GM18909 (cell line): ENCODE results near the gene NFYC.

ENCODE experiments used
- ATAC-seq: cut with Tn5 transposase; IDR thresholded peaks from one replicate; pipeline ENCODE4 v1.9.1; 2021; ENCODE audit warnings: mild to moderate bottlenecking; ENCODE audit not compliant: unreplicated experiment, poor library complexity

NFYC gene

DNA sequence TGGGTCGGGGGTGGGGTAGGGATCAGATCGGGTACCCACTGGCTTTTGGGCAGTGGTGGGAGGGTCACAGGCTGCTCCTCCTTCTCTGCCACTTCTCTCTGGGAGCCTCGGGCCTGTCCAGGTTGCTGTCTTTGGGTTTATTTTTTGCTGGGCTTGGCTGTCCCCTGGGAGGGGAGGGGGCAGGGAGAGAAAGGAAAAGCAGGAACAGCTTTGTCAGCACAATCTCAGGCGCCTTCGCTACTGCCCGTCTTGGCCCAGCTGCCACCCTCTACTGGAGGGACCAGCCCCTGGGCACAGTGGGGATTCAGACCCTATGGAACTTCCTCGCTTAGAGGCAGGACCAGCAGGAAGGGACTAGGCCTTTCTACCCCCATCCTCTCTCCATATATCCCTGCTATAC lies 100.5 kb downstream of the NFYC start:
- ATAC-seq = no peak

DNA sequence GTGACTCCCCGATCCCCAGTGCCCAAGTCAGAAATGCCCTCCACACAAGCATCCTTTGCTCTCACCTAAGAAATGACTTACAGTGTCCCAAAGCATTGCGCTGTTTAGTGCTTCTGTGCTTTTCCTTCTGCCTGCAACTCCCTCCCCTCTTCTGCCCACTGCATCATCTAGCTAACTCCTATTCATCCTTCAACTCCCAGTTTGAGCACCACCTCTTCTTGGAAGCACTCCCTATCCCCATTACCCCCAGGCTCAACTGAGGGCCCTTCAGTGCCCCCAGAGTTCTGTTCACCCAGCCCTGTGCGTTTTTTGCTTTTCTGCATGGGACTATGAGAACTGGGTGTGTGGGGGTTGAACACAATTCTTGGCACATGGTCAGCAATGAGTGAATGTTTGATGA lies 102.1 kb downstream of the NFYC start:
- ATAC-seq = no peak

DNA sequence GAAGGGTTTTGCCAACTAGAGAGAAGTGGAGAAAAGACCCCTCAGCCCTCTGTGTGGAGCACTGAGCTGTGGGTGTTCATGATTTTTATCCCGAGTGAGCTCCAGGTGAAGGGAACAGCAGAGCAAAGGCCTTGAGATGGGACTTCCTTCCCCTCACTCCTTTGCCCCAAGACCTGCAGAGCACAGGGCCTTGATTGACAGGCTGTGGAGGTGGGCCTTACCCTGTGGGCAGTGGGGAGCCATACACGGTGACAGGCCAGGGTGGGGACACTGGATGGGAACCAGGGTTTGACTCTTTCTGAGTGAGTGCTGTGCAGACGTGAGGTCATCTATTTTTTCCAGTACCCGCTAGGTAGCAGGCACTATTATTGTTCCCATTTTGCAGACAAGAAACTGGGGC lies 102.5 kb downstream of the NFYC start:
- no peak for ATAC-seq

DNA sequence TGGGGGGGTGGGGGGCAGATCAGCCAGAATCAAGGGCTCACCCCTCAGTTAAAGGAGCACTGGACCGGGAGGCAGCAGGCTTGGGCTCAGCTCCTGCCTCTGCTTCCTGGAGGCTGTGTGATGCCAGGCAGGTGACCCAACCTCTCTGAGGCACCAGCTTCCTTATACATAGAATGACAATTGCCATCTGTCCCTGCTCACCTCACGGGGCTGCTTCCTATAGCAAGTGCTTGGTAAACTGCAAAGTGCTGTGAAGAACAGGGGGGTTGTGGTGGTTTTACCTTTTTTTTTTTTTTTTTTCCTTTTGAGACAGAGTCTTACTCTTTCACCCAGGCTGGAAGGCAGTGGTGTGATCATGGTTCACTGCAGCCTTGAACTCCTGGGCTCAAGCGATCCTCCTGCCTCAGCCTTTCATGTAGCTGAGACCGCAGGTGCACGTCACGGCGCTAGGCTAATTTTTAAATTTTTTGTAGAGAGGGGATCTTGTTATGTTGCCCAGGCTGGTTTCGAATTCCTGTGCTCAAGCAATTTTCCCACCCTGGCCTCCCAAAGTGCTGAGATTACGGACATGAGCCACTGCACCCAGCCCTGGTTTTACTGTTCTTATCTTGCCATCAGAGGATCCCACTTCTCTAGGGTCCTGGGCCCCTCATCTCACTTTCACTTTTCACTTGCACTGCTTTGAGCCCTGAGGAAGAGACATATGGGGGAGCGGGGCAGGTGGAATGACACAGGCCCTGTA lies 103.6 kb downstream of the NFYC start:
- ATAC-seq = no peak

DNA sequence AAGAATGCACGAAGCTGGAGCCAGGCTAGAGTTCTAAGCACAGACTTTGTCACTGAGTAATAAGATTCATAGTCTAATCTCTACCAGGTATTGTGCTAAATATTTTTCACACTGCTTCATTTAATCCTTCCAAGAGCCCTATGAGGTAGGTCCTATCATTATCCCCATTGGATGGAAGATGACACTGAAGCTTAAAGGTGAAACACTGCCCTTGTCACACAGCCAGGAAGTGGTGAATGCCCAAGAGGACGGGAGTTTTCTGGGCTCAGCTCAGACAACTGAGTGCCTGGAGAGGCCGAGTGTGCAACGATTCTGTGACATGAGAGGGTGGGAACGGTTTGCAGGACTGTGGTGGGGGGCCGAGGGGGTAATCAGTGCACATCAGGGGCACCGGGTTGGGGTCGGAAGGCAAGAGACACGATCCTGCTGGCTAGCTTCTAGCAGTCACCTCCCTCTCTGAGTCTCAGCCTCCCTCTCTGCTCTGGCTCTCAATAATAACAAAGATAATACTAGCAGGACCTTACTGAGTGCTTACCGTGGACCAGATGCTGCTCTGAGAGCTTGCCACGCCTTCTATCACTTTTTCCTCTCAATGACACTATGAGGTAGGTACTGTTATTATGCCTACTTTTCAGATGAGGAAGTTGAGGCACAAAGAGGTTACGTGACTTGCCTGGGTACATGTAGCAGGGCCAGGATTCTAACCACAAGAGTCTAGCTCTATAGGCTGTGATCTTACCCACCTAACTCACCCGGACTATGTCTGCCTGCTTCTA lies 104.5 kb downstream of the NFYC start:
- ATAC-seq = no peak

DNA sequence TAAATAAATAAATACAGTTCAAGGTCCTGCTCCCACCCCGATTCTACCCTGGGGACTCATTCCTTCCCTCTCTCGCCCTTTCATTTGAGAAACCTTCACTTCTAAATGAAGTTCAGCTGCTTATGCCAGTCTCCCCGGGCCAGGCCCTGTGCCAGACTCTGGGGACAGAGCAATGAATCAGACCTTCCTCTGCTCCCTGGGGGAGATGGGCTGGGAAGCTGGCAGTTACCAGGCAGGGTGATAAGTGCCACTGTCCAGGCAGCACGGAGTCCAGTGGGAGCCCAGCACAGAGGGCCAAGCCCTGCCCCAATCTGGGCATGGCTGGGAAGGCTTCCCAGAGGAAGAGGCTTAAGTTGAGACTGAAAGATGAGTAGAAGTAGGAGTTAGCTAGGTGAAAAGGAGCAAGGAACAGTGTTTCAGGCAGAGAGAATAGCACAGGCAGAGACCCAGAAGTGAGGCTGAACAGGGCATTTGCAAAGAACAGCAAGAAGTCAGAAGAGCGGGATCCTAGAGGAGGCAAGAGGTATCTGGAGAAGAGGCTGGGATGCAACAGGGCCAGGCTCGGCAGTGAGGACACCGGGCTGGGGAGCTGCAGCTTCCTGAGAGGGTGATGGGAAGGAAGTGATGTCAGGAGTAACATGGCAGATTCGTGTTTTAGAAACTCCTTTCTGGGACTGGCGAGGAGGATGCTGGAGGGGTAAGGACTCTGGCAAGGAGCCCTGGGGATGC lies 105.6 kb downstream of the NFYC start:
- ATAC-seq = no peak

DNA sequence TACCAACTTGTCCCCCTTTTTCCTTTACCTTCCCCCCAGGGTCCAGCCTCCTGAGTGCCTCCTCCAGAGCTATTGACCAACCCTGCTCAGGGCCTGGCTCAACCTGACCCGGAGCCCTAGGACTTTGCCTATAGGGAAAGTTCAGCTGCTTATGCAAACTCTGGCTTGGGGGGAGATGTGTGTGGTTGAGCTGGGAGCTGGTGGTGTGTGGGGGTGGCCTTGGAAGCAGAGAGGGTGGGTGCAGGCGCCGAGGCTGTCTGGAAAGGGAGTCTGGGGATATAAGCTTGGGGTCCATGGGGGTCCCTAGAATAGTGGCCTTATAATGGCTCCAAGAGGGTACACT lies 106.1 kb downstream of the NFYC start:
- ATAC-seq = no peak

DNA sequence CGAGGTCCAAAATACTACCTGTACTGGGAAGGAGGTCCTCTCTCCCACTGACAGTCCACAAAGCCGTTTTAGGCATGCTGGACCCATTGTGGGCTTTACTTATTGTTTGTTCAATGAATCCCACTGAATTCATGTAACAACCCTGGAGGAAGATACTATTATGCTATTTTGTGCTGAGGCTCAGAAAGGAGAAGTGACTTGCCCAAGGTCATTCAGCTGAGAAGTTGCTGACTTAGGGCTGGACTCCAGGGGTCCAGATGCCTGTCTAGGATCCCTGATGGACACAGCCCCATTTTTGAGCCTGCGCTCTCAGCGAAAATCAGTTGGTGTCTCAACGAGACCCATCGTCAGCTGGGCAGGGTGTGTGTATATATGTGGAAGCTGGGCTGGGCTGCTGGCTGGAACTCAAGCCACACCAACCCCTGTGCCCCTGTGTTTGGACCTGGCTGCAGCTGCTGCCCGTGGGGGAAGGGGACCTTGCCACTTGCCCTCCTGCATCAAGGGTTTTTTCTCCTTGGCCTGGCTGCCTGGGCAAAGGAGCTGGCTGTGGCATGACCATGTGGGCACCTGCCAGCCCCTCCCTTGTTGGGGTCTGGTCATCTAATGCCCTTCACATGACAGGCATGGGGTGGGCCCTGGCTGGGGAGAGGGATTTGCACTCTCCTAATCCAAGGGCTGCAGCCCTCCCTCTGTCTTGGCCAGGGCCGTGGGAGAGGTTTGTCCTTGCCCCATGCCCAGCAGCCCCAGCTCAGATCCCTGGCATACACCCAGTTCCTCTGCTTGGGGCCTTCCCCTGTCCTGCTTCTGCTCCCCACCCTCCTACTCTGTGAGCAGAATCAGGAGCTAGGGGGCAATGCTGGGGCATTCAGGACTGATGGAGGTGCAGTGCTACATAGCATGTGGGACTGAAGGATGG lies 107.1 kb downstream of the NFYC start:
- no peak for ATAC-seq

DNA sequence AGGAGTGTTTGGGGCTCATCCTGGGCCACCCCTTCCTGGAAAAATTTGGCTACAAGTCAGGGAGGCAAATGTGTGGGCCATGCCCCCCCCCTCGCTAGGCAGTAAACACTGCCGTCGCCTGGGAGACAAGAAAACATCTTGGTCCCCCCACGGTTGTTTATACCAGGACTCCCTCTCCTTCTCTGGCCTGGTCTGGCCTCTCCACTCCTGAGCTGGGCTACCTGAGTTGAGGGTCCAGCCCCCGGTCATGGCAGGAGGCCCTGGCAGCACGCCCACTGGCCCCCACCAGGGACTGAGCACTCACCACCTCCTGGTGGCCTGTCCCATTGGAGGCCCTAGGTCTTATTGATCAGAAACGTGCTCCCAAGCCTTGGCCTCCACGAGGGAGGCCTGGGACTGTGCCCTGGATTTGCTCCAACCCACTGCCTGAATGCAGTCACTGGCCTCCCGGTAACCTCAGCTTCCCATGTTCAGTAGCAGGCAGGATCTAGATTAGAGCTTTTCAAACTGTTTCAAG lies 107.9 kb downstream of the NFYC start:
- ATAC-seq = no peak

DNA sequence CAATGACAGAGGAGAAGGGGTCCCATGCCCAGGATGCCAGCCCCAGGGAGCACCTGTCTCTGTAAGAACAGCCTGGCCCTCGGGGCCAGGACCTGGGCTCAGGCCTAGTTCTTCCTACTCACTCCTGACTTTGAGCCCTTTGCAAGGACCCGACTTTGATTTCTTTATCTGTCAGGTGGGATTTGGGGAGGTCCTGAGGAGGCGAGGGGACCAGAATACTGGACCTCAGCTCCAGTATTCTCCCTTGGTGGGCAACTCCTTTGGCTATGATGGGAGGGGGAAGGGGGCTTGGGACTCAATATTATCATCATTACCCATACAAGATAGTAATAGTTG lies 110.2 kb downstream of the NFYC start:
- no peak for ATAC-seq

DNA sequence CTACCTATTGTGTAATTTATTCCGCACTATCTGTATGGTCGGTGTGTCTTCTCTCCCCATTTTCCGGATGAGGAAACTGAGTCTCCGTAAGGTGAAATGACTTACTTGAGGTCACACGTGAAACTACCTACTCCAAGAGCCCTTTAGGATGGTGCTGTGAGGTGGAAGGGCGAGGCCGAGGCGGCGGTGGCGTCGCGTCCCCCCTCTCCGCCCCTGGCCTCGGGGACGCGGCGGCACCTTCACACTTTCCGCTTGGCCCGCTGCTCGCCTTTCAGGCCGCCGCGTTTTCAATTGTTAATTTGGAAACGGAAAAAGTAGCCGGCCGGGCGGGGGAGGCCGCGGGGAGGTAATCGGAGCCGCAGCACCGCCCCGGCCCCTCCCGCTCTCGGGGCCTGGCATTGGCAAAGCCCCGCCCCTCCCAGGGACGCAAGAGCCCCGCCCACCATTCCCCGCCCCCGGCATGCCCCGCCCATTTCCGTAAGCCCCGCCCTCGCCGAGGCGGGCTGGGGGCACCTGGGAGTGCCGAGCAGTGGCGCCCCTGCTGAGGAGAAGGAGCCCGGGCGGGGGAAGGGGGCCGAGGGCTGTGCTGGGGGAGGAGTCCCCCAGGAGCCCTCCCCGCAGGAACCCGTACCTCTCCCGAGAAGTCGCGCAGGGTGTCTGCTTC lies 110.7 kb downstream of the NFYC start:
- no peak for ATAC-seq

DNA sequence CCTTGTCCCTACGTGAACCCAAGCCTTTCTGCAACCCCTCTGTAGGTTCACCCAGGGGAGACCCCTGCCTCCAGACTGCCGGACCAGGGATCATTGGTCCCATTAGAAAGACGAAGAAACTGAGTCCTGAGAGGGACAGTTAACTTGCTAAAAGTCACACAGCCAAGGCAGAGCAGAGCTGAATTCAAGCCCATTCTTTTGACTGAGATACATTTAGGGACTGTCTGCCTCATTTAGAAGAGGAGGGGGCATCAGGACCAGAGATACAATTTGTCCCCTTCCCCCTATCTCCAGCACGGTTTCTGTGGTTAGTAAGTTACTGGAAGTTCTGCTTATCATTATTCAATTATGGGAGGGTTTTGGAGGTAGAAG lies 111.2 kb downstream of the NFYC start:
- no peak for ATAC-seq

DNA sequence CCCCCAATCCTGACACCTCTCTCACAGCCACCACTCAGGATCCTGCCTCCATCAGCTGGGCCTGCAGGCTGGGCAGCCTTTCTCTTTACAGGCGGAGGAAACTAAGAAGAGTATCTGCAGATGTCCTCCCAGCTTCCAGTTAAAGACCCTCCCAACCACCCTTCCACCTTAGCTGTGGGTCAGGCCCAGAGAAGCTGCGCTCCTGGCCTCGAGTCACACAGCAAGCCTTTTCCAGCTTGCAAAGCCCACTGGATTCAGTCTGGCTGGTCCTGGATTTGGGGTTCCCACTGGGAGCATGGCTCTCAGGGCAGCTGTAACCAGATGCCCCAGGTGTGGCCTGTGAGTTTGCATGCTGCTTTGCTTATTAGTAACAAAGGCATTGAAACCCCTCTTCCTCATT lies 111.9 kb downstream of the NFYC start:
- no peak for ATAC-seq

DNA sequence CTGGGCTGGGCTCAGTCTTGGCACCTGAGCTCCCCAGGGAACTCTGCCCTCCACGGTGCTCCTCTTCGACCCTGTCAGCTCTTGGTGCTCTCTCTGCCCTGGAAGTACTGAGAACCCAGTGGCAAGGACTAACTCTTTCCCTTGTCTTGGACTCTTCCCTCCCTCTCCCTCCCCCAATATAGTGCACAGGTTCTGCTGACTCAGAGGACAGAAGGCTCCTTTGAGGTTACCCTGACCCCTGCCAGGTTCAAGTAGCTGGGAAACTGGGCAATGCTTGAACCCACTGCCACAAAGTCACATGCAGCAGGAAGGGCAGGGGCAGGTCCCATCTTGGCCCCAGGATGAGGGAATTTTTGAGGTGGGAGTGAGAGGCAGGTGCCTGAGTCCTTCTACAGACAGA lies 112.4 kb downstream of the NFYC start:
- no peak for ATAC-seq

DNA sequence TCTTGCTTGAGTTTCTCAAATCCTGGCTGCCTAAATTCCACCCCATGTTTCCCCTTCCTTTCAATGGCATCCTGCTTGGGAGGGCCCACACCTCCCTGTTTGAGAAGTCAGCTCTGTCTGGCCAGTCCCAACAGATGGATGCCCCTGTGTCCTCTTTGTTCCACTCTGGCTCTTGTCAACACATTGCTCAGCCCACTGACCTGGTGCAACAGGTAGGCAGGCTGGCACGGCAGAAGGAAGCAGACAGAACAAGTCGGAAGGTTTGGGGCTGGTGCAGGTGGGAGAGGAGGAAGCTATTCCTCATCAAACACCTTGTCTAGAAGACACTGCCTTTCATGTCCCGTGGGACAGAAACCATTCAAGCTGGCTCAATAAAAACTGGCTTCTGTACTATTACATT lies 114.7 kb downstream of the NFYC start:
- no peak for ATAC-seq

DNA sequence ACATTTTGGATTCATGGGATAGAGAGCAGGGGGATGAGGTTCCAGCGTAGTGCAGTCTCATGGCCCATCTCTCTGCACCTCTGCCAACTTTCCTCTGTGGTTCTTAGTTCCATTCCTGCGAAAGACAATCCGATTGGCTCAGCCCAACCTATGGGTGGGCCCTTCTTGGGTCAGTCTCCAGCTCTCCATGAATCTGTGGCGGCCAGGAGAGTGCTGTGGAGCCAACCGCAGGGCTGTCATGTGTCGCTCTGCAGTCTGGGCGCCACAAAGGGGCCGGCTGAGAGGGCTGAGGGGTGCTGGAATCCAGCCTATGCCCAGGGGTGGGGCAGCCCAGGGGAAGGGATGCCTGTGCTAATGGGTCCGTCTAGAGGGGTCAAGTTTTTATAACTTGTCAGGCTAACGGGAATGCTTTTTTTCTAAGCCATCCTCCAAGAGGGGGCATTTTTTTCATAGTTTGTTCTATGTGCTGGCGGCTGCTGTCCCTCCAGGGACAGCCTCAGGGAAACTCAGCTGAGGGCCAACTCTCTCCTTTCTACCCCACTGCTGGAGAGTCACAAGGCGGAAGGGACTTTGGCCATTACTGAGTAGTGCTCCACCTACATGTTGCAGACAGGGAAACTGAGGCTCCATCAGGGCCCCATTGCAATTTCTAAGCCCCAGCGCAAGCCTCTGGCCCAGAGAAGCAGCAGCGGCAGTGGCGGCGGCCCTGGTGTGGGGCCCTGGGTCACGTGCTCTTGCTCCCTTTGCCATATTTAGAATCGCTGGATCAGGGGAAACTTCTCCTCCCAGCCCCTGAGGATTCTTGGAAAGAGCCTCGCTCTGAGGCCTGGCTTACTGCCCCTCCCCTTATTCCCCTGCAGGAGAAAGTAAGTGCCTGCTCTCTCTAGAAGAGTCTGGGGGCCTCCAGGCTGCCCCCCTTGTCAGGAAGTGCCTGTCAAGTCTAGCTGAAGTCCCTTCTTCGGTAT lies 115.5 kb downstream of the NFYC start:
- ATAC-seq = no peak

DNA sequence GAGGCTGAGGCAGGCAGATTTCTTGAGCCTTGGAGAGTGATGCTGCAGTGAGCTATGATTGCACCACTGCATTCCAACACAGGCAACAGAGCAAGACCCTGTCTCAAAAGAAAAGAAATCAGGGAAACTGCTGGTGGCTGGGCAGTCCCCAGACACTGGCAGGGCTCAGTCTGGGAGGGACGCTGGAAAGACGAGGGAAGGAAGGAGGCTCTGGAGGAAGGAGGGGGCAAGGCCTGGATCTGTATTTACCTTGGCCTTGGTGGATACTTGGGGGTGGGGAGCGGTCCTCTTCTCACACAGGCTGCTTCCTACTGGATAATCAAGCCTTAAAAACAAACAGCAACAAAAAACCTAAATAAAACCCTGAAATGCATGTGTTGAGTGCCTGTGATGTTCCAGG lies 116.5 kb downstream of the NFYC start:
- ATAC-seq = no peak

DNA sequence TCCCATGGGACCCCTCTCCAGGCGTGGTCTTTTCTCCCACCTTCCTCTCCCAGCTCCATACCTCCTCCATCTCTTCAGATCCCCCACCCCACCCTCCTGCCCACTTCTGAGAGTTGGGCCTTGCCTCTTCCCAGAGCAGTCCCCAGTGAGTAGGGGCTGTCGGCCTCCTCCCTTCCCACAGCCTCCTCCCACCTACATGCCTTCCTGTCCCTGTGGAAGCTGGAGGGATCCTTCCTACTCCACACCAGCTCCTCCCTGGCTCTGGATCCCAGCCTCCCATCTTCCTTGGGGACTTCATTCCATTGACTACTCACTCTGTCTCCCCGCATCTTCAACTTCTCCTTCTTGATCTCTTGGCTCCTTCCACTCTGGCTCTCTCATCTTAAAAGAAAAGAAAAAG lies 116.9 kb downstream of the NFYC start:
- ATAC-seq = no peak

DNA sequence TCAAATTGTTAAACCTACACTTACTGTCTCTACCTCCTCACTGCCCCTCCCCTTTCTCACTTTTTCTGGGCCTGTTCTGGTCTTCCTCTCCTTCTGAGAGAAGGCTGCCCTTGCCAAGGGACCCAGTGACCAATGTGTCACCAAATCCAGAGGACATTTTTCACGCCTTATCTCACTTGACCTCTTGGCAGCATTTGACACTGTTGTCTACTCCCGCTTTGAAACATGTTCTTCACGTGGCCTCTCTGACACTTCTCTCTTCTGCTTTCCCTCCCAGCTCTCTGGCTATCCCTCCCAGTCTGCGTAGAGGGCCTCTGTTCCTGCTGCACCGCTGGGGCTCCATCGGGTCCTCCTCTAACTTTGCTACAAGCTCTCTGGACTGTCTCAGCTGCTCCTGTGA lies 117.4 kb downstream of the NFYC start:
- no peak for ATAC-seq
